Transverse colon (tissue), 4 donors: Measurements from ENCODE around the gene TRMT1. TPM values are rescaled to one million over a fixed set of nuclear protein-coding genes. Genes with fewer than 3 reads are reported as not detected.

Experiments used
- DNase-seq: peaks from one replicate; pipeline ENCODE4 v3.0.0-alpha.2; 2019
- H3K27ac ChIP-seq, 4 donors: fragments of 200-600 bp; sonication (generic); 2 replicates each; pipeline ENCODE4 v1.5.1; 2016 to 2018; ENCODE audit warnings: inconsistent platforms in 4 of 4
- H3K27me3 ChIP-seq: fragments of 200-600 bp; sonication (generic); 2 replicates; pipeline ENCODE4 v1.5.1; 2017; ENCODE audit warnings: inconsistent platforms
- H3K36me3 ChIP-seq, 4 donors: fragments of 200-600 bp; sonication (generic); 2 replicates each; pipeline ENCODE4 v1.5.1; 2017 to 2019; ENCODE audit warnings: inconsistent platforms in 4 of 4
- H3K4me1 ChIP-seq, 4 donors: fragments of 200-600 bp; sonication (generic); 2 replicates each; pipeline ENCODE4 v1.5.1; 2017 to 2020; ENCODE audit warnings: inconsistent platforms in 4 of 4
- H3K4me3 ChIP-seq, 4 donors: fragments of 200-600 bp; sonication (generic); 1 replicate in 1 of 4; 2 replicates in 3 of 4; pipeline versions ENCODE4 v1.5.1 to v1.6.1; 2017 to 2019; ENCODE audit warnings: inconsistent platforms in 4 of 4
- H3K9me3 ChIP-seq, 2 donors: fragments of 200-600 bp; sonication (generic); 2 replicates each; pipeline ENCODE4 v1.5.1; 2017 to 2019; ENCODE audit warnings: inconsistent platforms in 2 of 2
- EP300 ChIP-seq: sonication (generic); formaldehyde crosslinking; IDR thresholded peaks from one replicate; pipeline ENCODE4 v1.6.1; 2017; ENCODE audit warnings: antibody characterized with exemption, low read depth
- POLR2A ChIP-seq: fragments of 450-650 bp; IDR thresholded peaks from one replicate; pipeline ENCODE4 v1.6.1; 2016; ENCODE audit warnings: antibody characterized with exemption, mild to moderate bottlenecking, moderate library complexity
- POLR2AphosphoS5 ChIP-seq, 3 donors: sonication (generic); formaldehyde crosslinking; IDR thresholded peaks; one replicate each; pipeline ENCODE4 v1.6.1; 2016; ENCODE audit warnings: antibody characterized with exemption in 3 of 3
- WGBS, 2 donors: methylation state at CpG; one replicate each; pipeline ENCODE4 v1.1.5; 2018; ENCODE audit warnings: low coverage in 1 of 2; 5-methylcytosine and 5-hydroxymethylcytosine counted together
- in situ Hi-C, 4 donors: fragments of 200-750 bp; cut with MboI; loops; one replicate each; pipeline versions ENCODE4 v1.15.0 to v1.15.1; 2017; ENCODE audit warnings: low sequenced_read_pairs in 3 of 4, low pct_ligation_motif_present in 1 of 4, low pct_unique_long_range_greater_than_20kb in 1 of 4
- intact Hi-C: fragments of 100-400 bp; cut with DNase I; formaldehyde crosslinking; loops from one replicate; pipeline ENCODE4 v1.15.1; 2023; ENCODE audit warnings: low total_unique reads
- total RNA-seq, 4 donors: library from RNA; depleted of rRNA; stranded (reverse); fragments of >200 nt; gene quantifications; one replicate each; pipeline ENCODE4 v1.1.0, GENCODE V29; 2016
- TF ChIP-seq, protein P1 (sequence below), 5 experiments: fragments of 200-600 bp in 3 of 5; fragments of 450-650 bp in 2 of 5; sonication (generic) in 3 of 5; IDR thresholded peaks; 1 replicate in 2 of 5; 2 replicates in 3 of 5; pipeline ENCODE4 v1.5.1; 2016 to 2017; ENCODE audit warnings: antibody characterized with exemption in 5 of 5, inconsistent platforms in 3 of 5, mild to moderate bottlenecking in 2 of 5, moderate library complexity in 1 of 5

The TRMT1 gene
- total RNA-seq, 4 donors from 2014 or later, result 26.6 to 199 (median 60.7) TPM

DNA sequence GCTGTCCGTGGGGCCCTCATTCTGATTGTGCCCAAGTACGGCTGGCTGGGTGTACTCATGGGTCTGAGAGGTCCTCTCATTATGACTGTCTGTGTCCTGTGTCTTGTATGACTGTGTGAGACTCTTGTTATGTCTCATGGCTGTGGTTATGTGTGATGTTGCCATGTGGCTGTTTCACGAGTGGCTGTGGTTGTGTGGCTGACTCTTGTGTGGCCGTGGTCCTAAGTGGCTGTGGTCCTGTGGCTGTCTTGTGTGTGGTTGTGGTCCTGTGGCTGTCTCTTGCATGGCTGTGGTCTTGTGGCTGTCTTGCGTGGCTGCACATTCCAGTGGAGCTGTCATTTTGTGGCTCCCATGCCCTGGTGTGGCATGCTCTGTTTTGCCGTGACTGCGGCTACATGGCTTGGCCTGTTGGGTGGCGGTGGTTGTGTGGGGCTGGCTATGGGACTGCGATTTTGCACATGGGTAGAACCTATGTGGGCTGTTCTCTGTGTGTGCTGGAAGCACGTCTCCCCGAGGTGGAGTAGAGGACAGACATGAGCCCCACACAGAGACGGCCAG, 16.4 kb downstream of the TRMT1 start:
- WGBS, 2 donors, result 68% methylated on average over 12 of the region's 12 CpGs; no CpG with 5 or more reads in 1 of the 2 donors
- Histone ChIP-seq H3K4me1 (peaks cover 33 to 67% (median 53%) of the 10 kb centered on the region in 4 donors), H3K4me3 (peak overlapping the region in 1 of 4 donors; percentile 41), H3K27ac (peak overlapping the region; percentile 89 to 93 (median 92)), H3K9me3 (no peaks in the 10 kb centered on the region), H3K27me3 (no peaks in the 10 kb centered on the region), H3K36me3 (no peaks in the 10 kb centered on the region)
- DNase-seq, result no peak
- intact Hi-C loops, result no loop called here
- in situ Hi-C loops, result loop anchor here in 1 of 4 donors (25.0 kb wide), 1 partner anchor 162 kb away; no protein-coding TSS in a partner anchor
- TF ChIP-seq, protein P1, sequence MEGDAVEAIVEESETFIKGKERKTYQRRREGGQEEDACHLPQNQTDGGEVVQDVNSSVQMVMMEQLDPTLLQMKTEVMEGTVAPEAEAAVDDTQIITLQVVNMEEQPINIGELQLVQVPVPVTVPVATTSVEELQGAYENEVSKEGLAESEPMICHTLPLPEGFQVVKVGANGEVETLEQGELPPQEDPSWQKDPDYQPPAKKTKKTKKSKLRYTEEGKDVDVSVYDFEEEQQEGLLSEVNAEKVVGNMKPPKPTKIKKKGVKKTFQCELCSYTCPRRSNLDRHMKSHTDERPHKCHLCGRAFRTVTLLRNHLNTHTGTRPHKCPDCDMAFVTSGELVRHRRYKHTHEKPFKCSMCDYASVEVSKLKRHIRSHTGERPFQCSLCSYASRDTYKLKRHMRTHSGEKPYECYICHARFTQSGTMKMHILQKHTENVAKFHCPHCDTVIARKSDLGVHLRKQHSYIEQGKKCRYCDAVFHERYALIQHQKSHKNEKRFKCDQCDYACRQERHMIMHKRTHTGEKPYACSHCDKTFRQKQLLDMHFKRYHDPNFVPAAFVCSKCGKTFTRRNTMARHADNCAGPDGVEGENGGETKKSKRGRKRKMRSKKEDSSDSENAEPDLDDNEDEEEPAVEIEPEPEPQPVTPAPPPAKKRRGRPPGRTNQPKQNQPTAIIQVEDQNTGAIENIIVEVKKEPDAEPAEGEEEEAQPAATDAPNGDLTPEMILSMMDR (IDR thresholded peaks at IDR 0.05), result no peak
- TF ChIP-seq EP300 (no peak), POLR2A (no peak), POLR2AphosphoS5 (IDR thresholded peaks at IDR 0.05) (no peak)

DNA sequence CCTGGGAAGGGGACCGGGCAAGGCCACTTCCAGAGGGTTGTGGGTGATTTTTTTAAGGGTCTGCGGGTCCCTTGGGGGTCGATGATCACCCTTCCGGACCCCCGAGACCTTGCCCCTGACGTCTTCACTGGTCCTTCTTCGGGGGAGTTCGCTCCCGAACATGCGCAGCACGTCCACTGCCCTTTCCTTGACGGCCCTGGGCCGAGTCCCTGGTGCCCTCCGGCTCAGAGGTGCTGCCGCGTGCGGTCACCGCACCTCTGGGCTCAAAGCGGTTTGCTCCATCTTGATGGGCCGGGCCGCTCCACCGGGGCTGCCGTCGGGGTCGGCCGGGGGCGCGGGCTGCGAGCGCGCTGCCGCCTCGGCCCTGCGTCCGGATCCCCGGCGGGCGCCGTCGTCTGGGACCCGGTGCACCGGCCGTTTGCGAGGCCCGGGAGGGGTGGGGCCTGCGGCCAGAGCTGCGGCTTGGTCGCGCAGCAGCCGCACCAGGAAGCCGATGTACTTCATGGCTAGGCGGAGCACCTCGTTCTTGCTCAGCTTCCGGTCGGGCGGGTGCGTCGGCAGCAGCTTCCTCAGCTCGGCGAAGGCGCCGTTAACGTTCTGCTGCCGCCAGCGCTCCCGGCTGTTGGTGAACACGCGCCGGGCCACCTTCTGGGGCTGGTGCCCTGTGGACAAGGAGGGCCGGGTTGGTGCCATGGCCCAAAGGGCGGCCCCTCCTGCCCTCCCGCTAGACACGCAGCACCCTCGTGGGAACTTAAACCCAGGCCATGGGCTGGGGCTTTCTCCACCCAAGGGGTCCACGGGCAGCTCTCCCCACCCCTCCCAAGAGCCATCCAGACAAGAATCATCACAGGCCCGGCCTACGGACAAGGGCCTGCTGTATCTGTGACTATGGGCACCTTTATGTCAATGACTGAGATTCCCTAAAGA, 17.2 kb downstream of the TRMT1 start:
- no peak for TF ChIP-seq EP300
- peak; percentile 46 to 87 (median 85) for TF ChIP-seq POLR2AphosphoS5 (IDR thresholded peaks at IDR 0.05)
- TF ChIP-seq, protein P1 (IDR thresholded peaks at IDR 0.05), result no peak
- TF ChIP-seq POLR2A, result peak; percentile 61
- intact Hi-C loops (loop anchor here (10.0 kb wide), 1 partner anchor 215 kb away; the partner anchor contains the start of genes DNASE2 and KLF1), in situ Hi-C loops (loop anchor here in 1 of 4 donors (25.0 kb wide), 1 partner anchor 112 kb away; the partner anchor contains the start of gene NFIX)
- DNase-seq, result peak; percentile 85
- Histone ChIP-seq H3K36me3 (no peaks in the 10 kb centered on the region), H3K27me3 (no peaks in the 10 kb centered on the region), H3K9me3 (no peaks in the 10 kb centered on the region), H3K27ac (peak overlapping the region; percentile 89 to 93 (median 92)), H3K4me3 (peak overlapping the region; percentile 15 to 49 (median 38)), H3K4me1 (peaks cover 34 to 75% (median 59%) of the 10 kb centered on the region in 4 donors)
- WGBS, 2 donors, result 18% methylated on average over 44 of the region's 77 CpGs; no CpG with 5 or more reads in 1 of the 2 donors

DNA sequence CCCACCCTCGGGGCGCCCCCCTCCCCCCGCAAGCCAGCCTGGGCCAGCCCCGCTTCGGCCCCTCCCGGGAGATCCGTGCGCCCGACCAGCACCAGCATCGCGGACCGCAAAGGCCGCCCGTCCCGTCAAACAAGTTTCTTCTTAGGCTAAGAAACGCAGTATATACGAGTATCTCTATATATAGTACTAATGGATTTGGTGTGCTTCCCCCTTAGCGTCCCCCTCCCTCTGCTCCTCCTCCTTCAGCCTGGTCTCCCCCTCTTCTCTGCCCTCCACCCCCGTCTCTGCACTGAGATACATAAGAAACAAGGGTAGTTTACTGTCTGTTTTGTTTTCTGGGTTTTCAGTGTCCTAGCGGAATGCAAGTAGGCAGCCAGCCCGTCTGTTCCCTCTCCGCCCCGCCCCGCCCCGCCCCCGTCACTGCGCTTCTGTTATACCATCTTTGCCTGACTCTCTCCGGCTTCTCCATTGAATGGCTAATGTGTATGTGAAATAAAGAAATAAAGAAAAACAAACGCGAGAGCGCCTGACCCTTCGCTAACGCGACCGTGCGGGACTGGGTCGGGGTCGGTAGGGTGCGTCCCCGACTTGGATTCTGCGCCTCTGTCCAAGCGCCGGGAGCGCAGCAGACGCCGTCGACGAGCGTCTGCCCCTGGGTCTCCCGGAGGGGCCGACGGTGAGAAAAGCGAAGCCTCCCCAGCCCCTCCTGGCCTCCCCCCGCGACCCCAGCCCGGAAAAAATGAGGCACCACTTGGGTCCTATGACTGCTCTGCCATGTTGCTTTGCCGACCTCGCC, 18.1 kb downstream of the TRMT1 start:
- 1 to 9% methylated on average over 23 to 36 of the region's 58 CpGs for WGBS, 2 donors
- DNase-seq, result no peak
- intact Hi-C loops, result loop anchor here (10.0 kb wide), 1 partner anchor 214 kb away; the partner anchor contains the start of genes DNASE2 and KLF1
- Histone ChIP-seq H3K27me3 (no peaks in the 10 kb centered on the region), H3K4me3 (peak overlapping the region; percentile 15 to 49 (median 38)), H3K9me3 (no peaks in the 10 kb centered on the region), H3K27ac (peak overlapping the region; percentile 89 to 93 (median 92)), H3K36me3 (no peaks in the 10 kb centered on the region), H3K4me1 (peaks cover 38 to 80% (median 65%) of the 10 kb centered on the region in 4 donors)
- in situ Hi-C loops, result loop anchor here in 1 of 4 donors (25.0 kb wide), 1 partner anchor 111 kb away; the partner anchor contains the start of gene NFIX
- TF ChIP-seq, protein P1 (IDR thresholded peaks at IDR 0.05), result no peak
- TF ChIP-seq POLR2A (no peak), EP300 (no peak), POLR2AphosphoS5 (IDR thresholded peaks at IDR 0.05) (no peak)
